Stimulated activated naive CD8-positive, alpha-beta T cell treated with anti-CD3 and anti-CD28 coated beads, Interleukin-15, Interleukin-2, amounts not matched to agents 100 ng/mL and 50 ng/mL, for 24 hours (primary cell): Measurements from ENCODE around the gene CMTM4.
A peak's percentile ranks its signal among the peaks of the same experiment; 100 is the strongest.

Source experiments
- H3K27ac Mint-ChIP-seq: one replicate; pipeline ENCODE4 v1.8.0; 2021; ENCODE audit warnings: mild to moderate bottlenecking, mixed read lengths
- H3K27me3 Mint-ChIP-seq: one replicate; pipeline ENCODE4 v1.8.0; 2021; ENCODE audit warnings: mixed read lengths
- H3K36me3 Mint-ChIP-seq: one replicate; pipeline ENCODE4 v1.8.0; 2021; ENCODE audit warnings: low read depth, mixed read lengths
- H3K4me1 Mint-ChIP-seq: one replicate; pipeline ENCODE4 v1.8.0; 2021; ENCODE audit warnings: low read depth, mixed read lengths
- H3K4me3 Mint-ChIP-seq: one replicate; pipeline ENCODE4 v1.8.0; 2021; ENCODE audit warnings: mild to moderate bottlenecking, mixed read lengths
- H3K9me3 Mint-ChIP-seq: one replicate; pipeline ENCODE4 v1.8.0; 2021; ENCODE audit warnings: mixed read lengths

CMTM4 gene

GRCh38 chr16:66610111-66610820, 86.3 kb downstream of the CMTM4 start:
- Mint-ChIP-seq H3K27me3 (no peaks in the 10 kb centered on the region), H3K4me3 (no peak overlapping the region), H3K36me3 (peaks cover 25% of the 10 kb centered on the region), H3K27ac (peak overlapping the region; percentile 21), H3K4me1 (peaks cover 30% of the 10 kb centered on the region), H3K9me3 (no peaks in the 10 kb centered on the region)

GRCh38 chr16:66609139-66609510, 87.4 kb downstream of the CMTM4 start:
- Mint-ChIP-seq H3K9me3 (no peaks in the 10 kb centered on the region), H3K27ac (no peak overlapping the region), H3K27me3 (no peaks in the 10 kb centered on the region), H3K4me1 (peaks cover 30% of the 10 kb centered on the region), H3K4me3 (no peak overlapping the region), H3K36me3 (peaks cover 25% of the 10 kb centered on the region)

- Mint-ChIP-seq H3K36me3 (peaks cover 23% of the 10 kb centered on the region), H3K4me1 (peaks cover 36% of the 10 kb centered on the region), H3K27ac (peak overlapping the region; percentile 40), H3K9me3 (no peaks in the 10 kb centered on the region), H3K4me3 (no peak overlapping the region), H3K27me3 (no peaks in the 10 kb centered on the region)
Measured at GRCh38 chr16:66608241-66609138, 88.1 kb downstream of the CMTM4 start.

GRCh38 chr16:66605979-66606751, 90.4 kb downstream of the CMTM4 start:
- Mint-ChIP-seq H3K27ac (peak overlapping the region; percentile 72), H3K36me3 (peaks cover 18% of the 10 kb centered on the region), H3K9me3 (no peaks in the 10 kb centered on the region), H3K4me3 (peak overlapping the region; percentile 74), H3K4me1 (peaks cover 41% of the 10 kb centered on the region), H3K27me3 (no peaks in the 10 kb centered on the region)

- H3K4me3 Mint-ChIP-seq: peak overlapping the region; percentile 88
- H3K27ac Mint-ChIP-seq: no peak overlapping the region
- H3K27me3 Mint-ChIP-seq: no peaks in the 10 kb centered on the region
- peaks cover 41% of the 10 kb centered on the region for H3K4me1 Mint-ChIP-seq
- peaks cover 17% of the 10 kb centered on the region for H3K36me3 Mint-ChIP-seq
- peaks cover 3% of the 10 kb centered on the region for H3K9me3 Mint-ChIP-seq
Measured at GRCh38 chr16:66605177-66605978, 91.2 kb downstream of the CMTM4 start.

- Mint-ChIP-seq H3K4me3 (peak within 1 kb of the TSS; percentile 88), H3K36me3 (peaks cover 9% of the 10 kb centered on the region), H3K27ac (peak within 1 kb of the TSS; percentile 89), H3K4me1 (peaks cover 46% of the 10 kb centered on the region), H3K27me3 (no peaks in the 10 kb centered on the region), H3K9me3 (peaks cover 3% of the 10 kb centered on the region)
Measured at GRCh38 chr16:66604376-66605176, 92.0 kb downstream of the CMTM4 start, which contains the start of gene CMTM3. TSS of gene CMTM3 (plus strand) at chr16:66604704. CDS start at chr16:66604806, 102 bp downstream.

GRCh38 chr16:66603537-66604375, 92.8 kb downstream of the CMTM4 start:
- H3K36me3 Mint-ChIP-seq: peaks cover 9% of the 10 kb centered on the region
- peaks cover 3% of the 10 kb centered on the region for H3K9me3 Mint-ChIP-seq
- H3K27ac Mint-ChIP-seq: peak overlapping the region; percentile 89
- peaks cover 46% of the 10 kb centered on the region for H3K4me1 Mint-ChIP-seq
- peak overlapping the region; percentile 88 for H3K4me3 Mint-ChIP-seq
- H3K27me3 Mint-ChIP-seq: no peaks in the 10 kb centered on the region

GRCh38 chr16:66601471-66601870, 95.1 kb downstream of the CMTM4 start:
- Mint-ChIP-seq H3K27ac (no peak overlapping the region), H3K36me3 (peaks cover 5% of the 10 kb centered on the region), H3K4me3 (no peak overlapping the region), H3K4me1 (peaks cover 44% of the 10 kb centered on the region), H3K27me3 (no peaks in the 10 kb centered on the region), H3K9me3 (peaks cover 3% of the 10 kb centered on the region)

- Mint-ChIP-seq H3K4me3 (no peak overlapping the region), H3K36me3 (peaks cover 5% of the 10 kb centered on the region)
Measured at GRCh38 chr16:66600477-66600876, 96.1 kb downstream of the CMTM4 start.

GRCh38 chr16:66599726-66600125, 96.8 kb downstream of the CMTM4 start:
- H3K4me3 Mint-ChIP-seq: no peak overlapping the region
- H3K9me3 Mint-ChIP-seq: peaks cover 3% of the 10 kb centered on the region
- no peak overlapping the region for H3K27ac Mint-ChIP-seq
- H3K36me3 Mint-ChIP-seq: peaks cover 5% of the 10 kb centered on the region
- H3K27me3 Mint-ChIP-seq: no peaks in the 10 kb centered on the region
- peaks cover 36% of the 10 kb centered on the region for H3K4me1 Mint-ChIP-seq

More at GRCh38 chr16:66600477-66600876, 96.1 kb downstream of the CMTM4 start:
- peaks cover 3% of the 10 kb centered on the region for H3K9me3 Mint-ChIP-seq
- H3K27me3 Mint-ChIP-seq: no peaks in the 10 kb centered on the region
- H3K27ac Mint-ChIP-seq: no peak overlapping the region
- peaks cover 36% of the 10 kb centered on the region for H3K4me1 Mint-ChIP-seq

GRCh38 chr16:66598111-66598510, 98.4 kb downstream of the CMTM4 start:
- Mint-ChIP-seq H3K36me3 (peaks cover 5% of the 10 kb centered on the region), H3K9me3 (peaks cover 3% of the 10 kb centered on the region), H3K27me3 (no peaks in the 10 kb centered on the region), H3K27ac (no peak overlapping the region), H3K4me3 (no peak overlapping the region), H3K4me1 (peaks cover 29% of the 10 kb centered on the region)

GRCh38 chr16:66596986-66597848, 99.3 kb downstream of the CMTM4 start:
- Mint-ChIP-seq H3K27ac (no peak overlapping the region), H3K27me3 (no peaks in the 10 kb centered on the region), H3K4me1 (peaks cover 24% of the 10 kb centered on the region), H3K36me3 (peaks cover 5% of the 10 kb centered on the region), H3K9me3 (peaks cover 3% of the 10 kb centered on the region), H3K4me3 (no peak overlapping the region)
